ENCODE results near the gene PXMP4.
"Not testable (repeated sequence)": the region's sequence is repeated elsewhere in the genome, so short reads cannot be mapped to it uniquely, and the experiment has no call there.

The PXMP4 gene

DNA sequence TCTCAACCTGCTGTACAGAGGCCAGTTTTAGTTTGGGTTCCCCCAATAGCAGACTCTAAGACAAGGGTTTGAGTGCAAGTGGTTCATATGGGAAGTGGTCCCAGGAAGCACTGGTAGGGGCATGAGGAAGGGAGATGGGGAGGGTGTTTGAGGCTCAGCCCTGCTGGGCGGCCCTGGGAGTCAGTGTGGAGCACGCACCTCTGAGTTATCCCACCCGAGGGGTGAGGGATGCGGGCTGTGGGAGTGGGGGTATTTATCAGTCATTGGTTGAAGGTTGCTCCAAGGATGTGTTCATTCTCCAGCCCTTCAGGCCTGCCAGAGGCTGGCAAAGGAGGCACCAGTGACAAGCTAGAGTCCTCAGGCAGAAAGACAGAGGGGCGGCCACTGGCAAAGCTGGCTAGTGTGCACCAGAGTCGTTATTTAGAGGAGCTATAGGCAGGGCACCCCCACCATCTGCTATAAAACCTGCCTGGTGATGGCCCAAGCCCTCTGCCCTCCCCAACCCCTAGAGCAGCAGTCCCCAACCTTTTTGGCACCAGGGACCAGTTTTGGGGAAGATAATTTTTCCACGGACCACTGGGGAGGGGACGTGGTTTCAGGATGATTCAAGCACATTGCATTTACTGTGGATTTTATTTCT, 16.5 kb downstream of the PXMP4 start:
- H3K36me3 Mint-ChIP-seq (ENCODE audit: low read depth) = no peaks in the 10 kb centered on the region
- no peak for DNase-seq
- no peak for TF ChIP-seq CTCF (IDR thresholded peaks at IDR 0.05)
- no peak overlapping the region for H3K4me3 Mint-ChIP-seq
- no peak overlapping the region for H3K27ac Mint-ChIP-seq
- no peaks in the 10 kb centered on the region for H3K27me3 Mint-ChIP-seq (ENCODE audit: low read depth, poor library complexity)
- H3K4me1 Mint-ChIP-seq = no peaks in the 10 kb centered on the region
- peaks cover 35% of the 10 kb centered on the region for H3K9me3 Mint-ChIP-seq

GRCh38 chr20:33702861-33703260, 17.2 kb downstream of the PXMP4 start:
- Mint-ChIP-seq H3K9me3 (peaks cover 42% of the 10 kb centered on the region), H3K4me3 (no peak overlapping the region)

GRCh38 chr20:33701629-33702450, 18.3 kb downstream of the PXMP4 start:
- Mint-ChIP-seq H3K4me3 (no peak overlapping the region), H3K9me3 (peaks cover 50% of the 10 kb centered on the region), H3K27ac (no peak overlapping the region), H3K36me3 (ENCODE audit: low read depth) (peaks cover 8% of the 10 kb centered on the region), H3K4me1 (no peaks in the 10 kb centered on the region), H3K27me3 (ENCODE audit: low read depth, poor library complexity) (peaks cover 3% of the 10 kb centered on the region)
- no peak for TF ChIP-seq CTCF (IDR thresholded peaks at IDR 0.05)
- DNase-seq = no peak

More at GRCh38 chr20:33702861-33703260, 17.2 kb downstream of the PXMP4 start:
- TF ChIP-seq CTCF (IDR thresholded peaks at IDR 0.05) = no peak
- Mint-ChIP-seq H3K36me3 (ENCODE audit: low read depth) (no peaks in the 10 kb centered on the region), H3K27ac (peak overlapping the region; percentile 54), H3K4me1 (no peaks in the 10 kb centered on the region), H3K27me3 (ENCODE audit: low read depth, poor library complexity) (peaks cover 3% of the 10 kb centered on the region)
- DNase-seq = no peak

GRCh38 chr20:33700696-33701441, 19.2 kb downstream of the PXMP4 start:
- H3K4me3 Mint-ChIP-seq; H3K36me3 Mint-ChIP-seq (ENCODE audit: low read depth); H3K4me1 Mint-ChIP-seq; H3K27me3 Mint-ChIP-seq (ENCODE audit: low read depth, poor library complexity); H3K27ac Mint-ChIP-seq; DNase-seq: not testable (repeated sequence)
- H3K9me3 Mint-ChIP-seq = peaks cover 52% of the 10 kb centered on the region

DNA sequence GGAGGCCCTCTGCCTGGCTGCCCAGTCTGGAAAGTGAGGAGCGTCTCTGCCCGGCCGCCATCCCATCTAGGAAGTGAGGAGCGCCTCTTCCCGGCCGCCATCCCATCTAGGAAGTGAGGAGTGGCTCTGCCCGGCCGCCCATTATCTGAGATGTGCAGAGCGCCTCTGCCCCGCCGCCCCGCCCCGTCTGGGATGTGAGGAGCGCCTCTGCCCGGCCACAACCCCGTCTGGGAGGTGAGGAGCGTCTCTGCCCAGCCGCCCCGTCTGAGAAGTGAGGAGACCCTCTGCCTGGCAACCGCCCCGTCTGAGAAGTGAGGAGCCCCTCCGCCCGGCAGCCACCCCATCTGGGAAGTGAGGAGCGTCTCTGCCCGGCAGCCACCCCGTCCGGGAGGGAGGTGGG, 21.1 kb downstream of the PXMP4 start:
- not testable (repeated sequence) for H3K27me3 Mint-ChIP-seq (ENCODE audit: low read depth, poor library complexity); H3K4me3 Mint-ChIP-seq; H3K36me3 Mint-ChIP-seq (ENCODE audit: low read depth); H3K27ac Mint-ChIP-seq; H3K4me1 Mint-ChIP-seq; DNase-seq
- peaks cover 49% of the 10 kb centered on the region for H3K9me3 Mint-ChIP-seq

DNA sequence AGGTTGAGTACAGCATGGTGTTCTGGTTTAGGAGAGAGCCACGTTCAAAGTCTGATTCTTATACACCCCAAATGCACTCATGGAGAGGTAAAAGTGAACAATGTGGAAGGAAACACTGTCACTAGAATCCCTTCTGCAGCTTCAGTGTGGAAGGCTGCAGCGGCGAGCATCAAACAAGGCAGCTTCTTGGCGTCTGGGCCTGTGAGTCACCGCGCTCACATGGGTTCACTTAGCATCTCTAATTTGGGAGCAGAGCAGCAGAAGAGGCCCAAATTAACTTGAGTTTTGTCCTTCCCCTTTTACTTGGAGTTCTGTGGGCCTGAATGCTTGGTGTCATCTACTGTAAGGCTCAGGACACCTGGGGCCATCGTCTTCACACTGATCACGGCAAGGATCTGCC, 23.0 kb downstream of the PXMP4 start:
- Mint-ChIP-seq H3K27ac (no peak overlapping the region), H3K9me3 (peaks cover 35% of the 10 kb centered on the region), H3K36me3 (ENCODE audit: low read depth) (peaks cover 8% of the 10 kb centered on the region), H3K4me3 (no peak overlapping the region), H3K4me1 (peaks cover 17% of the 10 kb centered on the region), H3K27me3 (ENCODE audit: low read depth, poor library complexity) (peaks cover 3% of the 10 kb centered on the region)
- TF ChIP-seq CTCF (IDR thresholded peaks at IDR 0.05) = no peak
- no peak for DNase-seq
